Motor neuron (in vitro differentiated cells): ENCODE measurements around the gene TRPC3. TPM values are rescaled to one million over a fixed set of nuclear protein-coding genes. Genes with fewer than 3 reads are reported as not detected.

Experiments used
- ATAC-seq, 8 experiments: fragments of 200-7000 bp; cut with Tn5 transposase; replicated peaks in 6 of 8; 2 replicates each; pipeline ENCODE4 v1.8.0; 2021; ENCODE audit warnings: mild to moderate bottlenecking in 8 of 8, moderate library complexity in 8 of 8
- H3K27ac ChIP-seq, 2 donors: fragments of 250-450 bp; sonication (Bioruptor Pico); 2 replicates each; pipeline ENCODE4 v1.9.0; 2021; ENCODE audit warnings: antibody characterized with exemption in 2 of 2, mild to moderate bottlenecking in 2 of 2, moderate library complexity in 1 of 2
- H3K4me1 ChIP-seq, 2 donors: fragments of 250-450 bp; sonication (Bioruptor Pico); replicated peaks in 1 of 2; 2 replicates each; pipeline ENCODE4 v1.6.1; 2021; ENCODE audit warnings: antibody characterized with exemption in 2 of 2, mild to moderate bottlenecking in 2 of 2, moderate library complexity in 1 of 2
- H3K4me3 ChIP-seq, 5 donors: fragments of 250-450 bp; sonication (Bioruptor Pico); 2 replicates each; pipeline ENCODE4 v1.9.0; 2021; ENCODE audit warnings: antibody characterized with exemption in 5 of 5, mild to moderate bottlenecking in 5 of 5, moderate library complexity in 4 of 5
- WGBS, 10 experiments: fragments of 450-650 bp; shearing (Covaris generic); methylation state at CpG; one replicate each; pipeline ENCODE4 v1.0.0; 2022; 5-methylcytosine and 5-hydroxymethylcytosine counted together
- in situ Hi-C, 9 experiments: fragments of 400-800 bp; cut with MboI; loops; one replicate each; pipeline ENCODE4 v1.15.0; 2021; ENCODE audit warnings: low sequenced_read_pairs in 9 of 9, low pct_unique_long_range_greater_than_20kb in 2 of 9; ENCODE audit not compliant: unreplicated experiment in 9 of 9
- total RNA-seq, 8 experiments: library from RNA; unstranded; fragments of 300-600 nt; gene quantifications; 2 replicates each; pipeline versions ENCODE4 v1.2.3 to v1.2.4, GENCODE V29; 2022

Gene TRPC3
- total RNA-seq, 8 experiments from 2014 or later, result 0.41 to 7.0 (median 3.5) TPM; not detected in 2

- in situ Hi-C loops, result no loop called here
- Histone ChIP-seq H3K27ac (no peak overlapping the region), H3K4me1 (no peaks in the 10 kb centered on the region), H3K4me3 (no peak overlapping the region)
- 29 to 100% (median 72%) methylated on average over 1 to 6 of the region's 6 CpGs; no CpG with 5 or more reads in 2 of the 10 experiments for WGBS, 10 experiments
- peak in 1 of 8 experiments; percentile 28 for ATAC-seq
These were observed 53.7 kb downstream of the TRPC3 start for GRCh38 chr4:121898150-121898549.

GRCh38 chr4:121888134-121888533, 63.7 kb downstream of the TRPC3 start:
- no peaks in the 10 kb centered on the region for H3K4me1 ChIP-seq
- 80 to 100% (median 100%) methylated on average over 1 of the region's 1 CpG; no CpG with 5 or more reads in 3 of the 10 experiments for WGBS, 10 experiments
- no peak overlapping the region for H3K27ac ChIP-seq
- no peak for ATAC-seq
- in situ Hi-C loops, result no loop called here
- H3K4me3 ChIP-seq, result no peak overlapping the region

- in situ Hi-C loops, result no loop called here
- 68 to 100% (median 100%) methylated on average over 1 to 2 of the region's 2 CpGs; no CpG with 5 or more reads in 3 of the 10 experiments for WGBS, 10 experiments
- Histone ChIP-seq H3K4me3 (no peak overlapping the region), H3K4me1 (no peaks in the 10 kb centered on the region), H3K27ac (no peak overlapping the region)
- ATAC-seq, result no peak
These were observed 66.7 kb downstream of the TRPC3 start for GRCh38 chr4:121885115-121885514.

- 40 to 100% (median 80%) methylated on average over 1 to 3 of the region's 3 CpGs for WGBS, 10 experiments
- no peaks in the 10 kb centered on the region for H3K4me1 ChIP-seq
- no peak overlapping the region for H3K4me3 ChIP-seq
- H3K27ac ChIP-seq, result no peak overlapping the region
- ATAC-seq, result no peak
- in situ Hi-C loops, result no loop called here
These were observed 70.7 kb downstream of the TRPC3 start for GRCh38 chr4:121881158-121881557.

GRCh38 chr4:121879135-121879534, 72.7 kb downstream of the TRPC3 start:
- no peaks in the 10 kb centered on the region for H3K4me1 ChIP-seq
- no peak overlapping the region for H3K4me3 ChIP-seq
- H3K27ac ChIP-seq, result no peak overlapping the region
- ATAC-seq, result no peak
- in situ Hi-C loops, result no loop called here

GRCh38 chr4:121877041-121877773, 74.7 kb downstream of the TRPC3 start:
- ATAC-seq, result no peak
- Histone ChIP-seq H3K4me3 (no peak overlapping the region), H3K27ac (no peak overlapping the region), H3K4me1 (no peaks in the 10 kb centered on the region)
- whole genome bisulfite sequencing, 10 experiments, result 14 to 62% (median 29%) methylated on average over 1 to 4 of the region's 4 CpGs; no CpG with 5 or more reads in 1 of the 10 experiments
- in situ Hi-C loops, result no loop called here

GRCh38 chr4:121876070-121876469, 75.8 kb downstream of the TRPC3 start:
- 54 to 100% (median 87%) methylated on average over 1 to 6 of the region's 6 CpGs; no CpG with 5 or more reads in 2 of the 10 experiments for WGBS, 10 experiments

GRCh38 chr4:121875652-121876051, 76.2 kb downstream of the TRPC3 start:
- Histone ChIP-seq H3K27ac (no peak overlapping the region), H3K4me3 (no peak overlapping the region), H3K4me1 (no peaks in the 10 kb centered on the region)
- ATAC-seq, result no peak
- 0 to 100% (median 50%) methylated on average over 1 to 2 of the region's 2 CpGs; no CpG with 5 or more reads in 1 of the 10 experiments for WGBS, 10 experiments
- in situ Hi-C loops, result no loop called here

More at GRCh38 chr4:121876070-121876469, 75.8 kb downstream of the TRPC3 start:
- Histone ChIP-seq H3K27ac (no peak overlapping the region), H3K4me3 (no peak overlapping the region), H3K4me1 (no peaks in the 10 kb centered on the region)
- ATAC-seq, result no peak
- in situ Hi-C loops, result no loop called here

GRCh38 chr4:121873604-121874003, 78.3 kb downstream of the TRPC3 start:
- 13 to 74% (median 43%) methylated on average over 1 to 3 of the region's 3 CpGs; no CpG with 5 or more reads in 3 of the 10 experiments for WGBS, 10 experiments
- ATAC-seq, result peak in 1 of 8 experiments; percentile 1
- Histone ChIP-seq H3K4me1 (peaks cover 0 to 6% of the 10 kb centered on the region in 2 donors), H3K4me3 (no peak overlapping the region), H3K27ac (no peak overlapping the region)
- in situ Hi-C loops, result no loop called here

GRCh38 chr4:121869841-121870822, 81.7 kb downstream of the TRPC3 start, which contains the start of gene BBS7:
Gene BBS7 (minus strand): TSS chr4:121870474. CDS start chr4:121870313, 161 bp downstream.
- WGBS, 10 experiments, result 0 to 4% (median 0%) methylated on average over 3 to 26 of the region's 58 CpGs; no CpG with 5 or more reads in 1 of the 10 experiments
- Histone ChIP-seq H3K4me1 (peaks cover 0 to 7% of the 10 kb centered on the region in 2 donors), H3K4me3 (peak within 1 kb of the TSS; percentile 55 to 77 (median 62)), H3K27ac (peak within 1 kb of the TSS; percentile 83 to 84)
- peak; percentile 90 to 97 (median 94) for ATAC-seq
- in situ Hi-C loops, result no loop called here

- no peak overlapping the region for H3K27ac ChIP-seq
- peak in 5 of 8 experiments; percentile 77 to 93 (median 83) for ATAC-seq
- 8 to 100% (median 42%) methylated on average over 1 to 7 of the region's 7 CpGs; no CpG with 5 or more reads in 1 of the 10 experiments for WGBS, 10 experiments
- in situ Hi-C loops, result no loop called here
- no peak overlapping the region for H3K4me3 ChIP-seq
- peaks cover 6 to 13% of the 10 kb centered on the region in 2 donors for H3K4me1 ChIP-seq
These were observed 88.1 kb downstream of the TRPC3 start for GRCh38 chr4:121863799-121864198.

GRCh38 chr4:121861426-121861825, 90.4 kb downstream of the TRPC3 start:
- no peak overlapping the region for H3K27ac ChIP-seq
- peaks cover 6 to 10% of the 10 kb centered on the region in 2 donors for H3K4me1 ChIP-seq
- no peak overlapping the region for H3K4me3 ChIP-seq
- WGBS, 10 experiments, result 92 to 100% (median 100%) methylated on average over 1 to 2 of the region's 2 CpGs; no CpG with 5 or more reads in 1 of the 10 experiments
- no peak for ATAC-seq
- in situ Hi-C loops, result no loop called here

- H3K27ac ChIP-seq, result no peak overlapping the region
- in situ Hi-C loops, result no loop called here
- peaks cover 6 to 10% of the 10 kb centered on the region in 2 donors for H3K4me1 ChIP-seq
- H3K4me3 ChIP-seq, result no peak overlapping the region
- no peak for ATAC-seq
These were observed 91.7 kb downstream of the TRPC3 start for GRCh38 chr4:121860121-121860520.
